Liver (tissue), 9 donors: ENCODE results near the gene KCNQ1. TPM values are rescaled to one million over a fixed set of nuclear protein-coding genes. Genes with fewer than 3 reads are reported as not detected.
A peak's percentile ranks its signal among the peaks of the same experiment; 100 is the strongest.

Source experiments
- DNase-seq: peaks from one replicate; pipeline ENCODE4 v3.0.0-alpha.2; 2017; ENCODE audit warnings: low spot score
- H3K27ac ChIP-seq, 2 donors: one replicate each; pipeline ENCODE4 v1.7.0; 2013; ENCODE audit warnings: inconsistent platforms in 2 of 2, low read length in 2 of 2, control low read depth in 1 of 2, low read depth in 1 of 2, mild to moderate bottlenecking in 1 of 2
- H3K27me3 ChIP-seq, 4 donors: one replicate each; pipeline versions ENCODE4 v1.6.1 to v1.7.0; 2013; ENCODE audit warnings: low read length in 3 of 4, inconsistent platforms in 1 of 4, mild to moderate bottlenecking in 1 of 4, moderate library complexity in 1 of 4; ENCODE audit not compliant: control insufficient read depth in 4 of 4, insufficient read depth in 4 of 4
- H3K36me3 ChIP-seq, 4 donors: one replicate each; pipeline versions ENCODE4 v1.6.1 to v1.7.0; 2013; ENCODE audit warnings: low read length in 3 of 4, mild to moderate bottlenecking in 3 of 4, low read depth in 1 of 4, moderate library complexity in 1 of 4; ENCODE audit not compliant: control insufficient read depth in 4 of 4, insufficient read depth in 3 of 4
- H3K4me1 ChIP-seq, 4 donors: one replicate each; pipeline versions ENCODE4 v1.6.1 to v1.7.0; 2013; ENCODE audit warnings: low read length in 3 of 4, mild to moderate bottlenecking in 3 of 4, moderate library complexity in 1 of 4; ENCODE audit not compliant: control insufficient read depth in 4 of 4, insufficient read depth in 4 of 4
- H3K4me3 ChIP-seq, 3 donors: one replicate each; pipeline versions ENCODE4 v1.6.1 to v1.7.0; 2013; ENCODE audit warnings: low read length in 3 of 3, control low read depth in 1 of 3, low read depth in 1 of 3, mild to moderate bottlenecking in 1 of 3
- H3K9ac ChIP-seq, 2 donors: one replicate each; pipeline ENCODE4 v1.7.0; 2013; ENCODE audit warnings: low read length in 2 of 2, mild to moderate bottlenecking in 2 of 2, moderate library complexity in 2 of 2, control low read depth in 1 of 2, low read depth in 1 of 2
- H3K9me3 ChIP-seq, 4 donors: one replicate each; pipeline versions ENCODE4 v1.6.1 to v1.7.0; 2013; ENCODE audit warnings: low read length in 3 of 4; ENCODE audit not compliant: control insufficient read depth in 4 of 4
- CTCF ChIP-seq: fragments of 150-350 bp; IDR thresholded peaks from 2 replicates; pipeline ENCODE4 v1.5.1; 2017; ENCODE audit warnings: improper control_type of control experiment, low read depth, low read length; ENCODE audit not compliant: missing input control
- EGR1 ChIP-seq, 2 donors: IDR thresholded peaks; 2 replicates each; pipeline ENCODE4 v1.6.1; 2016 to 2018; ENCODE audit warnings: antibody characterized with exemption in 2 of 2, low read depth in 2 of 2
- FOXA1 ChIP-seq: IDR thresholded peaks from 2 replicates; pipeline ENCODE4 v1.6.1; 2016; ENCODE audit warnings: antibody characterized with exemption
- FOXA2 ChIP-seq: IDR thresholded peaks from 2 replicates; pipeline ENCODE4 v1.6.1; 2016; ENCODE audit warnings: antibody characterized with exemption
- GABPA ChIP-seq, 2 donors: IDR thresholded peaks in 1 of 2; conservative IDR thresholded peaks in 1 of 2; 2 replicates each; pipeline ENCODE4 v1.6.1; 2016; ENCODE audit warnings: antibody characterized with exemption in 2 of 2, mild to moderate bottlenecking in 1 of 2, moderate library complexity in 1 of 2
- HNF4A ChIP-seq, 2 donors: conservative IDR thresholded peaks; 2 replicates each; pipeline ENCODE4 v1.6.1; 2016; ENCODE audit warnings: antibody characterized with exemption in 2 of 2, mild to moderate bottlenecking in 2 of 2
- HNF4G ChIP-seq: IDR thresholded peaks from 2 replicates; pipeline ENCODE4 v1.6.1; 2016; ENCODE audit warnings: antibody characterized with exemption
- JUND ChIP-seq, 2 donors: IDR thresholded peaks; 2 replicates each; pipeline ENCODE4 v1.6.1; 2016; ENCODE audit warnings: antibody characterized with exemption in 2 of 2
- NR2F2 ChIP-seq: IDR thresholded peaks from 2 replicates; pipeline ENCODE4 v1.6.1; 2016; ENCODE audit warnings: antibody characterized with exemption
- RAD21 ChIP-seq, 2 donors: IDR thresholded peaks; 2 replicates each; pipeline ENCODE4 v1.6.1; 2016; ENCODE audit warnings: antibody characterized with exemption in 2 of 2, mild to moderate bottlenecking in 2 of 2
- SP1 ChIP-seq: IDR thresholded peaks from 2 replicates; pipeline ENCODE4 v1.6.1; 2018; ENCODE audit warnings: antibody characterized with exemption, mild to moderate bottlenecking
- TAF1 ChIP-seq: conservative IDR thresholded peaks from 2 replicates; pipeline ENCODE4 v1.6.1; 2016; ENCODE audit warnings: antibody characterized with exemption, mild to moderate bottlenecking
- YY1 ChIP-seq: IDR thresholded peaks from 2 replicates; pipeline ENCODE4 v1.6.1; 2016; ENCODE audit warnings: antibody characterized with exemption, mild to moderate bottlenecking
- WGBS: extraction: QIAGEN DNeasy Blood & Tissue Kit; methylation state at CpG from one replicate; pipeline ENCODE4 v1.1.7; 2013; 5-methylcytosine and 5-hydroxymethylcytosine counted together
- polyA plus RNA-seq, 2 donors: library from polyadenylated mRNA; stranded (reverse) in 1 of 2; unstranded in 1 of 2; fragments of 200-250 nt in 1 of 2; fragments of >200 nt in 1 of 2; fragmentation: Nextera tagmentation in 1 of 2; extraction: Ambion mirVana in 1 of 2; gene quantifications; one replicate each; pipeline versions ENCODE4 v1.2.1 to v1.2.3, GENCODE V29; 2013 to 2015
- total RNA-seq, 2 donors: library from RNA; depleted of rRNA; stranded (reverse); fragments of >200 nt; gene quantifications; one replicate each; pipeline ENCODE4 v1.2.3, GENCODE V29; 2014
- TF ChIP-seq, protein P1 (sequence below): IDR thresholded peaks from 2 replicates; pipeline ENCODE4 v1.6.1; 2016; ENCODE audit warnings: antibody characterized with exemption, mild to moderate bottlenecking
- TF ChIP-seq, protein P2 (sequence below): IDR thresholded peaks from 2 replicates; pipeline ENCODE4 v1.6.1; 2016; ENCODE audit warnings: antibody characterized with exemption
- TF ChIP-seq, protein P3 (sequence below): IDR thresholded peaks from 2 replicates; pipeline ENCODE4 v1.6.1; 2016; ENCODE audit warnings: antibody characterized with exemption
- TF ChIP-seq, protein P4 (sequence below): IDR thresholded peaks from 2 replicates; pipeline ENCODE4 v1.6.1; 2016; ENCODE audit warnings: antibody characterized with exemption
- donor health status: healthy.
- donor health status: healthy.
- donor health status: healthy.
- donor health status: healthy.
- donor health status: healthy.

Gene KCNQ1
- total and polyA plus RNA-seq, 4 donors: 0.31 to 2.2 (median 1.5) TPM

GRCh38 chr11:2400069-2400761 lies 44.6 kb upstream of the KCNQ1 start, which contains the start of gene TSSC4 (continued):
- TF ChIP-seq, protein P1, sequence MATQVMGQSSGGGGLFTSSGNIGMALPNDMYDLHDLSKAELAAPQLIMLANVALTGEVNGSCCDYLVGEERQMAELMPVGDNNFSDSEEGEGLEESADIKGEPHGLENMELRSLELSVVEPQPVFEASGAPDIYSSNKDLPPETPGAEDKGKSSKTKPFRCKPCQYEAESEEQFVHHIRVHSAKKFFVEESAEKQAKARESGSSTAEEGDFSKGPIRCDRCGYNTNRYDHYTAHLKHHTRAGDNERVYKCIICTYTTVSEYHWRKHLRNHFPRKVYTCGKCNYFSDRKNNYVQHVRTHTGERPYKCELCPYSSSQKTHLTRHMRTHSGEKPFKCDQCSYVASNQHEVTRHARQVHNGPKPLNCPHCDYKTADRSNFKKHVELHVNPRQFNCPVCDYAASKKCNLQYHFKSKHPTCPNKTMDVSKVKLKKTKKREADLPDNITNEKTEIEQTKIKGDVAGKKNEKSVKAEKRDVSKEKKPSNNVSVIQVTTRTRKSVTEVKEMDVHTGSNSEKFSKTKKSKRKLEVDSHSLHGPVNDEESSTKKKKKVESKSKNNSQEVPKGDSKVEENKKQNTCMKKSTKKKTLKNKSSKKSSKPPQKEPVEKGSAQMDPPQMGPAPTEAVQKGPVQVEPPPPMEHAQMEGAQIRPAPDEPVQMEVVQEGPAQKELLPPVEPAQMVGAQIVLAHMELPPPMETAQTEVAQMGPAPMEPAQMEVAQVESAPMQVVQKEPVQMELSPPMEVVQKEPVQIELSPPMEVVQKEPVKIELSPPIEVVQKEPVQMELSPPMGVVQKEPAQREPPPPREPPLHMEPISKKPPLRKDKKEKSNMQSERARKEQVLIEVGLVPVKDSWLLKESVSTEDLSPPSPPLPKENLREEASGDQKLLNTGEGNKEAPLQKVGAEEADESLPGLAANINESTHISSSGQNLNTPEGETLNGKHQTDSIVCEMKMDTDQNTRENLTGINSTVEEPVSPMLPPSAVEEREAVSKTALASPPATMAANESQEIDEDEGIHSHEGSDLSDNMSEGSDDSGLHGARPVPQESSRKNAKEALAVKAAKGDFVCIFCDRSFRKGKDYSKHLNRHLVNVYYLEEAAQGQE: no peak
- TF ChIP-seq CTCF: peak; percentile 100

DNA sequence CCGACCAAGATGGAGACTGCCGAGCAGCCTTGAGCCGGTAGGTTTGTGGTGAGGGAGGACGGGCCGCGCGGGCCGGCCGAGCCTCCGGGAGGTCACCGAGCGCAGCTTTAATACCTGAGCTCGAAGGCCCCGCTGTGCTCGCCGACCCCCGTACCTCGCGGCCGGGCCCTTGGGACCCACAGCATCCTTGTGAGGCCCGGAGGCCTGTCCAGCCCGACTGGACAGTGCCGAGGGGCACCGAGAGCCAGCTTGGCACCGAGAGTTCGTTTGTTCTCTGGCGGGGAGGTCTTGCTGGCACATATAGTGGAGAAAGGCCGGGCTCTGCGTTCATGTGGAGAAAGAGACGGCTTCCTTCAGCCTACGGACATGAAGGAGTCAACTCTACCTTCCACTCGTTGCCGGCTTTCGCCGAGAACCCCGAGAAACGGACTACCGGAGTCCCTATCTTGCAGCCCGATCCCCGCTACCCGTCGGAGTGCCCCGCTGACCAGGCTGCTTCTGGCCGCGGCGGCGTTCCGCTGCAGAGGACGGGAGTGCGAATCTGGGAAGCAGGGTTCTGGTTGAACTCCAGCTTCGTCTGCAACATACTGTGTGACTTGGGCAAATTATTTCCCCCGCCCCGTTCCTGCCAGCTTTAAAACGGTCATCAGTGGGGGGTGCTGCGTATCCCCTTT lies 43.9 kb upstream of the KCNQ1 start:
- Histone ChIP-seq H3K27me3 (no peaks in the 10 kb centered on the region), H3K27ac (peak overlapping the region; percentile 54 to 73), H3K9me3 (no peaks in the 10 kb centered on the region), H3K4me1 (peaks cover 5 to 53% (median 43%) of the 10 kb centered on the region in 4 donors), H3K36me3 (peaks cover 11 to 36% (median 13%) of the 10 kb centered on the region in 4 donors), H3K9ac (peak overlapping the region; percentile 79 to 95), H3K4me3 (peak overlapping the region; percentile 91 to 100 (median 98))
- no peak for DNase-seq
- under 1% methylated on average over 55 of the region's 55 CpGs for WGBS
- TF ChIP-seq HNF4G: no peak
- TF ChIP-seq YY1: peak; percentile 36

GRCh38 chr11:2401436-2401984 lies 43.3 kb upstream of the KCNQ1 start:
- H3K9ac ChIP-seq: peak overlapping the region; percentile 79 to 95
- WGBS: 38% methylated on average over 12 of the region's 12 CpGs
- peak overlapping the region; percentile 91 to 100 (median 98) for H3K4me3 ChIP-seq
- H3K36me3 ChIP-seq: peaks cover 8 to 30% (median 11%) of the 10 kb centered on the region in 4 donors
- TF ChIP-seq TAF1 (no peak), FOXA1 (no peak), EGR1 (IDR thresholded peaks at IDR 0.05; ENCODE audit: low read depth in 2 of 2) (no peak), YY1 (no peak), HNF4G (no peak), RAD21 (IDR thresholded peaks at IDR 0.05) (no peak), NR2F2 (no peak), JUND (IDR thresholded peaks at IDR 0.05) (no peak), GABPA (IDR thresholded peaks at IDR 0.05 in 1 of 2, conservative IDR thresholded peaks at IDR 0.05 in 1 of 2) (no peak), SP1 (no peak), FOXA2 (no peak), CTCF (no peak), HNF4A (conservative IDR thresholded peaks at IDR 0.05) (no peak)
- TF ChIP-seq, protein P2, sequence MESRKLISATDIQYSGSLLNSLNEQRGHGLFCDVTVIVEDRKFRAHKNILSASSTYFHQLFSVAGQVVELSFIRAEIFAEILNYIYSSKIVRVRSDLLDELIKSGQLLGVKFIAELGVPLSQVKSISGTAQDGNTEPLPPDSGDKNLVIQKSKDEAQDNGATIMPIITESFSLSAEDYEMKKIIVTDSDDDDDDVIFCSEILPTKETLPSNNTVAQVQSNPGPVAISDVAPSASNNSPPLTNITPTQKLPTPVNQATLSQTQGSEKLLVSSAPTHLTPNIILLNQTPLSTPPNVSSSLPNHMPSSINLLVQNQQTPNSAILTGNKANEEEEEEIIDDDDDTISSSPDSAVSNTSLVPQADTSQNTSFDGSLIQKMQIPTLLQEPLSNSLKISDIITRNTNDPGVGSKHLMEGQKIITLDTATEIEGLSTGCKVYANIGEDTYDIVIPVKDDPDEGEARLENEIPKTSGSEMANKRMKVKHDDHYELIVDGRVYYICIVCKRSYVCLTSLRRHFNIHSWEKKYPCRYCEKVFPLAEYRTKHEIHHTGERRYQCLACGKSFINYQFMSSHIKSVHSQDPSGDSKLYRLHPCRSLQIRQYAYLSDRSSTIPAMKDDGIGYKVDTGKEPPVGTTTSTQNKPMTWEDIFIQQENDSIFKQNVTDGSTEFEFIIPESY: no peak
- TF ChIP-seq, protein P3, sequence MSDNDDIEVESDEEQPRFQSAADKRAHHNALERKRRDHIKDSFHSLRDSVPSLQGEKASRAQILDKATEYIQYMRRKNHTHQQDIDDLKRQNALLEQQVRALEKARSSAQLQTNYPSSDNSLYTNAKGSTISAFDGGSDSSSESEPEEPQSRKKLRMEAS: no peak
- TF ChIP-seq, protein P4, sequence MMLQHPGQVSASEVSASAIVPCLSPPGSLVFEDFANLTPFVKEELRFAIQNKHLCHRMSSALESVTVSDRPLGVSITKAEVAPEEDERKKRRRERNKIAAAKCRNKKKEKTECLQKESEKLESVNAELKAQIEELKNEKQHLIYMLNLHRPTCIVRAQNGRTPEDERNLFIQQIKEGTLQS: no peak
- peaks cover 5 to 47% (median 40%) of the 10 kb centered on the region in 4 donors for H3K4me1 ChIP-seq
- no peaks in the 10 kb centered on the region for H3K9me3 ChIP-seq
- H3K27ac ChIP-seq: peak overlapping the region in 1 of 2 donors; percentile 54
- no peak for DNase-seq
- H3K27me3 ChIP-seq: no peaks in the 10 kb centered on the region
